GM12878 (cell line): Measurements from ENCODE around the gene TRIM69. TPM values are rescaled to one million over a fixed set of nuclear protein-coding genes. Genes with fewer than 3 reads are reported as not detected.

ENCODE experiments used
- BHLHE40 ChIP-seq, 2 experiments: fragments of 450-650 bp in 1 of 2; IDR thresholded peaks; 2 replicates each; pipeline ENCODE4 v1.6.1; 2011 to 2017; ENCODE audit warnings: low read depth in 2 of 2, borderline replicate concordance in 1 of 2, improper control_type of control experiment in 1 of 2, low read length in 1 of 2, mild to moderate bottlenecking in 1 of 2
- EZH2 ChIP-seq: IDR thresholded peaks from 2 replicates; pipeline ENCODE4 v1.6.1; 2012; ENCODE audit warnings: low read depth, mild to moderate bottlenecking, control low read depth, inconsistent platforms, low read length, borderline replicate concordance; ENCODE audit not compliant: control insufficient read depth
- IRF4 ChIP-seq: IDR thresholded peaks from 2 replicates; pipeline ENCODE4 v1.6.1; 2011; ENCODE audit warnings: low read depth, low read length
- JUNB ChIP-seq: IDR thresholded peaks from 2 replicates; pipeline ENCODE4 v1.6.1; 2016; ENCODE audit warnings: antibody characterized with exemption, mild to moderate bottlenecking
- KAT2A ChIP-seq: conservative IDR thresholded peaks from 2 replicates; pipeline ENCODE4 v1.6.1; 2011; ENCODE audit warnings: low read depth, low read length; ENCODE audit not compliant: control insufficient read depth
- MEF2A ChIP-seq: IDR thresholded peaks from 2 replicates; pipeline ENCODE4 v1.6.1; 2011; ENCODE audit warnings: low read depth, mild to moderate bottlenecking, low read length, moderate library complexity; ENCODE audit not compliant: insufficient read depth
- MTA3 ChIP-seq: IDR thresholded peaks from 2 replicates; pipeline ENCODE4 v1.6.1; 2012; ENCODE audit warnings: low read length, inconsistent platforms, borderline replicate concordance
- NFYA ChIP-seq: IDR thresholded peaks from 2 replicates; pipeline ENCODE4 v1.6.1; 2011; ENCODE audit warnings: low read depth, mild to moderate bottlenecking, low read length, improper control_type of control experiment, borderline replicate concordance
- NFYB ChIP-seq: IDR thresholded peaks from 2 replicates; pipeline ENCODE4 v1.6.1; 2011; ENCODE audit warnings: low read depth, mild to moderate bottlenecking, low read length, improper control_type of control experiment, moderate library complexity; ENCODE audit not compliant: insufficient read depth
- PAX8 ChIP-seq: fragments of 450-650 bp; IDR thresholded peaks from 2 replicates; pipeline ENCODE4 v1.6.1; 2017; ENCODE audit warnings: mild to moderate bottlenecking, moderate library complexity
- PML ChIP-seq: IDR thresholded peaks from 2 replicates; pipeline ENCODE4 v1.6.1; 2012; ENCODE audit warnings: low read length, inconsistent platforms
- RAD21 ChIP-seq: IDR thresholded peaks from 2 replicates; pipeline ENCODE4 v1.6.1; 2011; ENCODE audit warnings: mild to moderate bottlenecking, low read depth, low read length, moderate library complexity; ENCODE audit not compliant: insufficient read depth
- RAD51 ChIP-seq: fragments of 450-650 bp; IDR thresholded peaks from 2 replicates; pipeline ENCODE4 v1.6.1; 2016; ENCODE audit warnings: moderate library complexity, mild to moderate bottlenecking, inconsistent platforms
- RELA ChIP-seq: fragments of 450-650 bp; IDR thresholded peaks from 2 replicates; pipeline ENCODE4 v1.8.0; 2014; ENCODE audit warnings: borderline replicate concordance; ENCODE audit not compliant: partially characterized antibody
- SIN3A ChIP-seq: IDR thresholded peaks from 2 replicates; pipeline ENCODE4 v1.6.1; 2012; ENCODE audit warnings: low read depth, low read length, improper control_type of control experiment
- TAF1 ChIP-seq: IDR thresholded peaks from 2 replicates; pipeline ENCODE4 v1.6.1; 2011; ENCODE audit warnings: mild to moderate bottlenecking, low read depth, low read length, borderline replicate concordance
- TBL1XR1 ChIP-seq: IDR thresholded peaks from 2 replicates; pipeline ENCODE4 v1.6.1; 2012; ENCODE audit warnings: low read depth, low read length, improper control_type of control experiment
- ZBTB33 ChIP-seq: fragments of 450-650 bp; IDR thresholded peaks from 2 replicates; pipeline ENCODE4 v1.6.1; 2017; ENCODE audit warnings: mild to moderate bottlenecking
- ZNF592 ChIP-seq: fragments of 450-650 bp; IDR thresholded peaks from 2 replicates; pipeline ENCODE4 v1.6.1; 2017; ENCODE audit warnings: mild to moderate bottlenecking, moderate library complexity
- polyA plus RNA-seq, 11 experiments: library from polyadenylated mRNA; depleted of rRNA in 4 of 11; unstranded in 6 of 11; stranded (reverse) in 5 of 11; fragments of >200 nt; fragmentation: Nextera tagmentation in 4 of 11; fragmentation: Illumina TruSeq in 1 of 11; extraction: Ambion mirVana in 4 of 11; extraction: Trizol in 1 of 11; gene quantifications; 1 replicate in 1 of 11; 2 replicates in 10 of 11; pipeline versions ENCODE4 v1.2.1 to v1.2.3, GENCODE V29; 2011 to 2016; ENCODE audit warnings: inconsistent platforms in 2 of 11, missing spikeins in 2 of 11, low read depth in 1 of 11
- total RNA-seq, 4 experiments: library from RNA; depleted of rRNA in 3 of 4; stranded (reverse); fragments of >200 nt in 3 of 4; fragmentation: Illumina TruSeq in 1 of 4; extraction: Trizol in 1 of 4; gene quantifications; 2 replicates each; pipeline versions ENCODE4 v1.2.1 to v1.2.3, GENCODE V29; 2013 to 2021
- TF ChIP-seq, protein P1 (sequence below): fragments of 450-650 bp; IDR thresholded peaks from 2 replicates; pipeline ENCODE4 v1.6.1; 2016; ENCODE audit warnings: mild to moderate bottlenecking
- TF ChIP-seq, protein P2 (sequence below): IDR thresholded peaks from 2 replicates; pipeline ENCODE4 v1.6.1; 2011; ENCODE audit warnings: low read depth, mild to moderate bottlenecking, low read length, moderate library complexity, borderline replicate concordance; ENCODE audit errors: extremely low read depth

The TRIM69 gene
- total and polyA plus RNA-seq, 10 of the 15 experiments (the other 5 are each of a cell fraction or from before 2014, with no cell fraction given): 11.2 to 52.7 (median 37.8) TPM

DNA sequence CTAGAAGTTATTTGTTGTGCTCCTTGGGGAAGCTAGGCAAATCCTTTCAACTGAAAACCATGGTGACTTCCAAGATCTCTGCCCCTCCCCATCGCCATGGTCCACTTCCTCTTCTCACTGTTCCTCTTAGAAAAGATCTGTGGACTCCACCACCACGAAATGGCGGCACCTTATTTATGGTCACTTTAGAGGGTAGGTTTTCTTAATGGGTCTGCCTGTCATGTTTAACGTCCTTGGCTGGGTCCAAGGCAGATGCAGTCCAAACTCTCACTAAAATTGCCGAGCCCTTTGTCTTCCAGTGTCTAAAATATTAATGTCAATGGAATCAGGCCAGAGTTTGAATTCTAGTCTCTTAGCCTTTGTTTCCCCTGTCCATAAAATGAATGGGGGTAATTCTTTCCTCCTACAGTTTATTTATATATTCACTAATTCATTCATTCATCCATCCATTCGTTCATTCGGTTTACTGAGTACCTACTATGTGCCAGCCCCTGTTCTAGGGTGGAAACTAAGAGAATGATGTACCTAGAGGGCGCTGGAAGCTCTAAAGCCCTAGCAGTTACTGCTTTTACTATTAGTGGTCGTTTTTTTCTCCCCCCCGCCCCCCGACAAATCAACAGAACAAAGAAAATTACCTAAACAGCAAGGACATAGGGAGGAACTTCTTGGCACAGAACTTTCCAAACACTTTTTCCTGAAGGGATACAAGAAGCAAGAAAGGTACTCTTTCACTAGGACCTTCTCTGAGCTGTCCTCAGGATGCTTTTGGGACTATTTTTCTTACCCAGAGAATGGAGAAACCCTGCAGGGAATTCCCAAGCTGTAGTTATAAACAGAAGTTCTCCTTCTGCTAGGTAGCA lies 25.9 kb upstream of the TRIM69 start (continued):
- TF ChIP-seq ZBTB33: no peak
- no peak for TF ChIP-seq EZH2
- TF ChIP-seq, protein P1, sequence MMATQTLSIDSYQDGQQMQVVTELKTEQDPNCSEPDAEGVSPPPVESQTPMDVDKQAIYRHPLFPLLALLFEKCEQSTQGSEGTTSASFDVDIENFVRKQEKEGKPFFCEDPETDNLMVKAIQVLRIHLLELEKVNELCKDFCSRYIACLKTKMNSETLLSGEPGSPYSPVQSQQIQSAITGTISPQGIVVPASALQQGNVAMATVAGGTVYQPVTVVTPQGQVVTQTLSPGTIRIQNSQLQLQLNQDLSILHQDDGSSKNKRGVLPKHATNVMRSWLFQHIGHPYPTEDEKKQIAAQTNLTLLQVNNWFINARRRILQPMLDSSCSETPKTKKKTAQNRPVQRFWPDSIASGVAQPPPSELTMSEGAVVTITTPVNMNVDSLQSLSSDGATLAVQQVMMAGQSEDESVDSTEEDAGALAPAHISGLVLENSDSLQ: 0 out of 2 replicates have a peak, but pooled peaks have one; percentile 38
- TF ChIP-seq RAD21: peak; percentile 57
- TF ChIP-seq, protein P2, sequence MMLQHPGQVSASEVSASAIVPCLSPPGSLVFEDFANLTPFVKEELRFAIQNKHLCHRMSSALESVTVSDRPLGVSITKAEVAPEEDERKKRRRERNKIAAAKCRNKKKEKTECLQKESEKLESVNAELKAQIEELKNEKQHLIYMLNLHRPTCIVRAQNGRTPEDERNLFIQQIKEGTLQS: no peak
- peak; percentile 87; the same call in 1 of the 2 replicates for TF ChIP-seq PAX8
- TF ChIP-seq PML: peak; percentile 84
- 0 out of 2 replicates have a peak, but pooled peaks have one; percentile 18 for TF ChIP-seq TBL1XR1
- TF ChIP-seq NFYA: no peak
- TF ChIP-seq JUNB: no peak
- 0 out of 4 replicates have a peak, but pooled peaks of 1 of the 2 experiments have one; percentile 3 for TF ChIP-seq BHLHE40 (IDR thresholded peaks at IDR 0.05; ENCODE audit: borderline replicate concordance in 1 of 2, low read depth in 2 of 2, low read length in 1 of 2)
- no peak for TF ChIP-seq NFYB
- TF ChIP-seq RAD51: no peak
- TF ChIP-seq MEF2A: no peak
- peak; percentile 59; the same call in 1 of the 2 replicates for TF ChIP-seq TAF1
- TF ChIP-seq MTA3: peak; percentile 85
- TF ChIP-seq IRF4: peak; percentile 69; the same call in 1 of the 2 replicates
- no peak for TF ChIP-seq ZNF592
- no peak for TF ChIP-seq SIN3A
- no peak for TF ChIP-seq KAT2A
- TF ChIP-seq RELA: no peak
